GM12892 (cell line): ENCODE data around the gene NBPF1.
"Not testable (repeated sequence)": the region's sequence is repeated elsewhere in the genome, so short reads cannot be mapped to it uniquely, and the experiment has no call there.

Experiments used
- POLR2AphosphoS5 ChIP-seq: IDR thresholded peaks from 2 replicates; pipeline ENCODE4 v1.6.1; 2011; ENCODE audit warnings: low read depth, low read length, control low read depth
- TAF1 ChIP-seq: IDR thresholded peaks from 2 replicates; pipeline ENCODE4 v1.6.1; 2011; ENCODE audit warnings: low read depth, mild to moderate bottlenecking, control low read depth, low read length, borderline replicate concordance

DNA sequence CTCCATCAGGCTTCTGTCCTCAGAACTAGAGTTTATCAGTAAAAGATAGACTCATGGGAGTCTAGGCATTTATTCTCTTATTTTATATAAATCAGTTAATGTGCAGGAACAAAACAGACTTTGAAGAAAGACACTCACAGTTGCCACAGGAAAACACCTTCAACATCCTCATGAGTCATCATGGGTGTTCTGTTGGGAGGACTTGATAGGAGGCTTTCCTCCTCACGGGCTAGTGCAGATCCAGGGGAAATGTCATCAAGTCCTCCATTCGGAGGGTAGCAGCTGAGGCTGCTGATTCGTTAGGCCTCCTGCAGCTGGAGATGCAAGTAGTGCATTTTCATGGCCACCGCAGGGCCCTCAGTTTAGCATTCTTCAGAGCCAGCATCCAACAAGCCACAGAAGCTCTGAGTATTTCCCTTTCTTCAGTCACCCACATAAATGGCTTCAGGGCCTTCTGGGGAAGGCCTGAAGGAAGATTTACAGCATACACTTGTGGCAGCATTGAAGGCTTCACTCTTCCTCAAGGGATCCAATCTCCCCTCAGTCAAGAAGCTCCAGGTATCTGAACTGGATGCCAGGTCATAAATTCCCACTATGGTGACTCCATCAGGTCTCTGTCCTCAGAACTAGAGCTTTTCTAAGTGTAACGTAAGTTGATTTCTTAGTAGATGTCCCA, 10.9 kb downstream of the NBPF1 start:
- TF ChIP-seq POLR2AphosphoS5, TAF1: not testable (repeated sequence)
